Non-pigmented ciliary epithelial cell (primary cell): ENCODE results near the gene ABCC3.
"Not testable (repeated sequence)": the region's sequence is repeated elsewhere in the genome, so short reads cannot be mapped to it uniquely, and the experiment has no call there.

Experiments
- DNase-seq: peaks from one replicate; pipeline ENCODE4 v3.0.0-alpha.2; 2010; ENCODE audit warnings: low read depth

Gene ABCC3

DNA sequence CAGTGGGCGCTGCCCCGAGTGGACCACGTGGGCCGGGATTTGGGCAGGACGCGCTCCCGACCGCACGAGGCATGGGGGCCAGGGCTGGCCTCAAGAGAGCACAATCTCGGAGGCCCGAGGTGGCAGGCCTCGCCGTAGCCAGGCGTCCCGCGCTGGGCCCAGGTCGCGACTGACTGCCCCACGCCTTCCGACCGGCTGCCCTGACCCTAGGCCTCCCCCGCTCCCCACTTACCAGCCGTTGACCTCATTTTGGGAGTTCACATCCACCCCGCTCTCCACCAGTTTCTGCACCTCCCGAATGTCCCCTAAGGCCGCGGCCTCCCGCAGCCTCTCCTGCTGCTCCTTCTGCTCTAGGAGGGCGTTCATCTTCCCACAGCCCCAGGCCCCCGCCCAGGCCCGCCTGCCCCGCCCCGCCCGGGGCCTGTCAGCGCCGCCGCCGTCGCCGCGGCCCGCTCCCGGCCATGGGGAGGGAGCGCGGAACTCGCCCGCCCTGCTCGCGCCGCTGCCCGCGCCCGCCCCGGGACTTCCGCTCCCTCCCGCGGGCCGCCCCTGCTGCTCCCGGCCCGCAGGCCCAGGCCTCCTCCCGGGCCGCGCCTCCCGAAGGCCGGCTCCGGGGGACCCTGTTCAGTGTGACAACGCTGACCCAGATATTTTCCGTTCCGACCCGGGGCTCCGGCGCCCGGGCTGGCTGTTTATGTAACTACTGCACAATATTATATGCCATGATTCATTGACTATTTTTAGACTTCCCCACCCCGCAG is 72.8 kb downstream of the ABCC3 start, which contains the start of gene ANKRD40:
Gene ANKRD40, minus strand, starts transcription at position 626 of the 761 bp plus-strand sequence. Its CDS starts 260 bp downstream, at position 366.
- DNase-seq, result peak; percentile 63

GRCh38 chr17:50708050-50709000 is 73.6 kb downstream of the ABCC3 start:
- no peak for DNase-seq

DNA sequence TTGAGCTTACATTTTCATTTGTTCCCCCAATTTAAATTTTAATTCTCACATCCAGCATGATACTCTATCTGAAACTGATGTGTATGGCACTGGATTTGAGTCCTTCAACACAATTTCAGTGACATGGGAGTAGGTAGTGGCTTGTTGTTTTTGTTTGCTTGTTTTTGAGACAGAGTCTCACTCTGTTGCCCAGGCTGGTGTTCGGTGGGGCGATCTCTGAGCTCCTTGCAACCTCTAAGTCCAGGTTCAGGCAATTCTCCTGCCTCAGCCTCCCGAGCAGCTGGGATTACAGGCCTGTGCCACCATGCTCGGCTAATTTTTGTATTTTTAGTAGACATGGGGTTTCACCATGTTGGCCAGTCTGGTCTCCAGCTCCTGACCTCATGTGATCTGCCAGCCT is 74.4 kb downstream of the ABCC3 start:
- DNase-seq, result not testable (repeated sequence)

DNA sequence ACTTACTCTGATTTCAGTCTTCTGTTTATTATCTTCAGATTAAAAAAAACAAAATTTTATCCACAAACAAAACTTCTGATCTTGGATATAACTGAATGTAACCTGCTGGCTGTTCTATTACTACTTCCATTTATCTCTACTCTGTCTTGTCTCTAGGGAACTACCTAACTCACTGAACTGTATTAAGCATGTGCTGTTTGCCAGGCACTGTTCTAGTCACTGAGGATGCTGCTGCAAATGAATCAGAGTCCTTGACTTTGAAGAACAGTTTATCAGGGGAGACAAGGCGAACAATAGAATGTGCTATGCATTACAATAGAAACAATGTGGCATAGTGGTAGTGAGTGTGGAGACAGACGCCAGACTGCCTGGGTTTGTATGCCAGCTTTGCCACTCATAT is 75.3 kb downstream of the ABCC3 start:
- no peak for DNase-seq

DNA sequence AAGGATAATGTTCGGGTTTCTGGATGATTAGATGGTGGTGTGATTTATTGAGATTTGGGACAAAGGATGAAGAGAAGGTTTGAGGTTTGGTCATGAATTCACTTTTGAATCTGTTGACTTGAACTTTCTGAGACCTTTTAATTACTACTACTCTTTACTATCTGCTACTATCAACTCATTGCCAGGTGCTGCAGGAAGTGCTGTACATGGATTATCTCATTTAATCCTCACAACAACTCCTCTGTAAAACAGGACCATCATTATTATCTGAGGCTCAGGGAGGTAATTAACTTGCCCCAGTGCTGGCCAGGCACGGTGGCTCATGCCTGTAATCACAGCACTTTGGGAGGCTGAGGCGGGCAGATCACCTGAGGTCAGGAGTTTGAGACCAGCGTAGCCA is 76.0 kb downstream of the ABCC3 start:
- DNase-seq, result no peak

GRCh38 chr17:50712641-50713040 is 78.0 kb downstream of the ABCC3 start:
- DNase-seq, result no peak

DNA sequence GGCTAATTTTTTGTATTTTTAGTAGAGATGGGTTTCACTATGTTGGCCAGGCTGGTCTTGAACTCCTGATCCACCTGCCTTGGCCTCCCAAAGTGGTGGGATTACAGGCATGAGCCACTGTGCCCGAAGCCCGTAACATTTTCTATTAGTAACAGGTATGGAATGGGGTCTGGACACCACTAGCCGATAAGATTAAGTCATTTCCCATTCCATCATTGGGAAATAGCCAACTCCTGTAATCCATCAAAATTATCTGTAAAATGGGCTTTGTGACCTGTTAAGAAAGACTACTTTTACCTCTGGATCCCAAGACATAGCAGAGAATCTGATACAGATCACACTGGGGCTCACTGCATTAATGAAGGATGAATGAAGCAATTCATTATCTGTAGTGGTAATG is 80.8 kb downstream of the ABCC3 start:
- DNase-seq, result no peak

DNA sequence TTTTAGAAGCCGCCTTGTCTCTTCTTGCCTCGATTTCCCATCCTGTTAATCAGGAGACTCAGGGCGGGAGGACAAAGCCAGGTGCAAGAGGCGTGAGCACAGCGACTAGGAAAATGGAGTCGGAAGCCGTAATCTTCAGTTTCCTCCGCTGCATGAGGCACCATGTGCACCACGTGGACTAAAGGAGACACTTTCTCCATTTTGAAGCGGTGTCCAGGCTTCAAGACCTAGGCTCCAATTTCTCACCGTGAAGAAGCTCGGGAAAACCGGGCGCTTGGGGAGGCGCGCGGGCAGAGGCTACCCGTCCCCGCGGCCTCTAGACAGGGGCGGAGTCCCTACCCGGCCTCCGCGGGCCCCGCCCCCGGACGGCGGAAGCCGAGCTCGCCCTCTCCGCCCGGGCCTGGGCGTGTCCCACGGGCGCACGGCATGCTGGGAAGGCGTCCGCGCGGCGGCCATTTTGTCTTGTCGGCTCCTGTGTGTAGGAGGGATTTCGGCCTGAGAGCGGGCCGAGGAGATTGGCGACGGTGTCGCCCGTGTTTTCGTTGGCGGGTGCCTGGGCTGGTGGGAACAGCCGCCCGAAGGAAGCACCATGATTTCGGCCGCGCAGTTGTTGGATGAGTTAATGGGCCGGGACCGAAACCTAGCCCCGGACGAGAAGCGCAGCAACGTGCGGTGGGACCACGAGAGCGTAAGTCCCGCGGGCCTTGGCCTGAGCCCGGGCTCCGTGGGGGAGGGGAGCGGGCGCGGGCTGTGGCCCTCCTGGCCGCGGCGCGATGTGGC is 84.7 kb downstream of the ABCC3 start, which contains the start of gene LUC7L3:
Gene LUC7L3, plus strand, starts transcription at position 460 of the 780 bp plus-strand sequence. Its CDS starts 130 bp downstream, at position 590.
- peak; percentile 55 for DNase-seq

DNA sequence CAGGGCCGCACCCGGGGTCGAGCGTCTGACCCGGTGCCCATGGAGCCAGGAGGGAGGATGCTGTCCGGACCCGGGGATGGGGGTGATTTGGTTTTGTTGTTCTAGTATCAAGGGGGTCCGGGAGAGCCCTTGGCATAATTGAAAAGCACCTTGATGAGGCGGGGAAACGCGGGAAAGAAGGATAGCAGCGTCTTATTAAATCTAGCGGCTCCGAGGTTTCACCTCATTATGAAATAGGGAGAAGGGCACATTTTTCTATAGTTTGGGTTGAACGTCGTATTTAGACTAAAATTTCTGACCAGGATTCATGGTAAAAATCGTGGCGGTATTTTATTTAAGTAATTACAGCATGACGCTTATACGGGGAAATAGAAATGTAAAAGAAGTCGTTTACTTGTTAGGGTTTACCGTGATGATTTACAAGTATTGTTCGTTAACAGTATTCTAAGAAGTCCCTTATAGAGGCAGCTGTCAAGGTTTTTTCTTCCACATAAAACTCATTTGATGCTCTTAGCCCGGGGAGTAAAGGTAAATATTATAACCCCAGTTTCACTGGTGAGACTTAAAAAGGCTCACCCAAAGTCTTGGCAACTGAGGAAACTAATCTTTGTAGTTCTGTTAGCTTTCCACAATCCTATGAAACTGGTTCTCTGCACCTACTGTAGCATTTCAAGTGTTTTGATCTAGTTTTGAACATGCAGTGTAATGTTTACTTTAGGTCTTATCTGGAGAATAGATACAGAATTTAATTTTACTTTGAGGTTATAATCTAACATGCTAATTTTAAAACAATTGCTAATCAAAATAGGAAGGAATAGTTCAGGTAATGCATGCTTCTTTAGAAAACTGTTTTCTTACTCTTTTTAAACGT is 85.5 kb downstream of the ABCC3 start:
- DNase-seq, result no peak

DNA sequence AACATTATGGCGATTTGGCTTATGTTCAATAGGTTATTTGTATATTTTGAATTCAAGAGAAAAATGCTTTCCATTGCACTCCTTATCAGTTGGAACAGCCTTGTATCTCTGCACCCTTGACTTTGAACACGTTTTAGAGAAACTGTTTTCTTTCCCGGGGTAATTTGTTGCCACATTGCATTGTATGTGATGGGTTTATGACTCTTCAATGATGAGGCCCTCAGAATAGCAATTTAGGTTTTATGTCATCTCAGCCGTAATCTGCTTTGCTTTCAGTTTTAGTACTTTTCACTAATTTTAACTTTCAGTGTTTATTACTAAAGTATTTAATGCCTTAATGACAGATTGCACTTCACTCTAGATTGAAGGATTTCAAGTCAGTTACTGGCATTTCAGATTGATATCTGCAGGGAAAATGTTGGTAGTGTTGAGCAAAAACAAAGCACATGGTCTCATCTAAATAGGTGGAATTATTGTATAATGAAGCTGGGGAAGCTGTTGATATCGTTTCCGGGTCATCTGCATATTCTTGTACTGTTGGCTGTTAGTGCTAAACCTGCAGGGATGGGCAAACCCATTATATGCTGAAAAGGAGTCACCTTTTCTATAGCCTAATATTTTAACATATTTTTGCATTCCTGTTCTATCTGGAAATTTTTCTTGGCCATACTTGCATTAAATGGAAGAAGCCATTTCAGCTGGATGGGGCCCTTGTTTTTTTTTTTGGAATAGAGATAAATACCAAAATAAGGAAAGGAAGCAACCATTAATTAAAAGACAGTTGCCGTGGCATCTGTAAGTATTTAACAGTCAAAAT is 86.7 kb downstream of the ABCC3 start:
- no peak for DNase-seq

DNA sequence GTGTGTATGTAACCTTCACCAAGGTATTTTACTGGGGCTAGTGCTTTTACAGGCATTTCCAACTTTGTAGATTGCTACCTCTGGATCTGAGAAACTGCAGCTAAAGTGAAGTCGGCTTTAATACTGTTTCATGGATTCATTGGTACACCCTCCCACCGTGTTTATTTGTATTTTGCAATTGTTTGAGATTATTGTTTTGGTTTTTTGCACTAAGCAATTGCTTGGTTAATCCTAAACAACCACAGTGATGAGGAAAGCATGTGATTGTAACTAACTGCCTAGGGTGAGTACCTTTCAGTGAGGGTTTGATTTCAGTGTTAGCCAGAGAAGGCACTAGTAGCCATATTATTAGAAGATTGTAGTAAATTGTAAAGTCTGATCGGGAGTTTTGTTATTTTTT is 88.1 kb downstream of the ABCC3 start:
- DNase-seq, result no peak

DNA sequence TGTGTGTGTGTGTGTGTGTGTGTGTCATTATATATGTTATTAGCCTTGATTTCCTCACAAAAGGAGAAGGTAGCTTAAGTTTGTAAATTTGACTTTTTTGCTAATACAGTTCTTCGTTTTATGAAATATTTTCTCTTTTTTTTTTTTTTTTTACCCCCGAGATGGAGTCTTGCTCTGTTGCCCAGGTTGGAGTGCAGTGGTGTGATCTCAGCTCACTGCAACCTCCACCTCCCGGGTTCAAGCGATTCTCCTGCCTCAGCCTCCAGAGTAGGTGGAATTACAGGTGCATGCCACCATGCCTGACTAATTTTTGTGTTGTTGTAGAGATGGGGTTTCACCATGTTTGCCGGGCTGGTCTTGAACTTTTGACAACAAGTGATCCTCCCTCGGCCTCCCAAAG is 89.9 kb downstream of the ABCC3 start:
- not testable (repeated sequence) for DNase-seq

DNA sequence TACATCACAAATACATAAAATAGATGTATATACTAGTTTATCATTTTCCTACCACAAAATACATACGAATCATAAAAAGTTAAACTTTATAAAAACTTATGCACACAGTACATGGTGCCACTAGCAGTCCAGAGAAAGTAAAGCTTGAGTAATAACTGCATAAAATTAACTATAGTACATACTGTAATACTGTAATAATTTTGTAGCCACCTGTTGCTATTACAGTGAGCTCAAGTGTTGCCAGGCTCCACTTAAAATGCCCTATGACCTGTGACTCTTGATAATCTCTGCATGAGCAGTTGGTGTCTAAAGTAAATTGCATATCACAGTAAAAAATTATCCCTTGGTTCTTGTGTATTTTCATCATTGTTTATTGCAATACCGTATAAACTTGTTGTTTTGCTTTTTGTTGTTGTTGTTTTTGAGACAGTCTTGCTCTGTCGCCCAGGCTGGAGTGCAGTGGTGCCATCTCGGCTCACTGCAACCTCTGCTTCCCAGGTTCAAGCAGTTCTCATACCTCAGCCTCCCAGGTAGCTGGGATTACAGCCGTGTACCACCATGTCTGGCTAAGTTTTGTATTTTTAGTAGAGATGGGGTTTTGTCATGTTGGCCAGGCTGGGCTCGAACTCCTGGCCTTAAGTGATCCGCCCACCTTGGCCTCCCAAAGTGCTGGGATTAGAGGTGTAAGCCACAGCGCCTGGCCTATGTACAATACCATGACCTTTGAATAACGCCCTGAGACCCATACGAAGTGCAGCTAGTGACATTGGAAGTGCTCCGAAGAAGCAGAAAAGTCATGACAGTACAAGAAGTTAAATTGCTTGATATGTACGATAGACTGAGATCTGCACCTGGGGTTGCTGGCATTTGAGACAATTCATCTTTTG is 91.3 kb downstream of the ABCC3 start:
- no peak for DNase-seq

DNA sequence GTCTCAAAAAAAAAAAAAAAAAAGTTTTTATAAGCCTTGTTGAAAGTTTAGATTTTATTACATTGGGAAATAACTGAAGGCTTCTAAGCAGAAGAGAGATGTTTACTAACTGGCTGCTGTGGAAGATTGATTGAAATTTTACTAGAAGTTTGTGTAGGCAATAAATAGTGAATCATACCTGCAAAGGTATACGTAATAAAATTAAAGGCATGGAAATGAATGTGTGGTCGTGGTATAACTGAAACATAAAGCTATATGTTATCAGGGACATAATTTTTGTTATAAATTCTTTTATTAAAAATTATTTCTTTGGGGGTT is 93.4 kb downstream of the ABCC3 start:
- no peak for DNase-seq

DNA sequence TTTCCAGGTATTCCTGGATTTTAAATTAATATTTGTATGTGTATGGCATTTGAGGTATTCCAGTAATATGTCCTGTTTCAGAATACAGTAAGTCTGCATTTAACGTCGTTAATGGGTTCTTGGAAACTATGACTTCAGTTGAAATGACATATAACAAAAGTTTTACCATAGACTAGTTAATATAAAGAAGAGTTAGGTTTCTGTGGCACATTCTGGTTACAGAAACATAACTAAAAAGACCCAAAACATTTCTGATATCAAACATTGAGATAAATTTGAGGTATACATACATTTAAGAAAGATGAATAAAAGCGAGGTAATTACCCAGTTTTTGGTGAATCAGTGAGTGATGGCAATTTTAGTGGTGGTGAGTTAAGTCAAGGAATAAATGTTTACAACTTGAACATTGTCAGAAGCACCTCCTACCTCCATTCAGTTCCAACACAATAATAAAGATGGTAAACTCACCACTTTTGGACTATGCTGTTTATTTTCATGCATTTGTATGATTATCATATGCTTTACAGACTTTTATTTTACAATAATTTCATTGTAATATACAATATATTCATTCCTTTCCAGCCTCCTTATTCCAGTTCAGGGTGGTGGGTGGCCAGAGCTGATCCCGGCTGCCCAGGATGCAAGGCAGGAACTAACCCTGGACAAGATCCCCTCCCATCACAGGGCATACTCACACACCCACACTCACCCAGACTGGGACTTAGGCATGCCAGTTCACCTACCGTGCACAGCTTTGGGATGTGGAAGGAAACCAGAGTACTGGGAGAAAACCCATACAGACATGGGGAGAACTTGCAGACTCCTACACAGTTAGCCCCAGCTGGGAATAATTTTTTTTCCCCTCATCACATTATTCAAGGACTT is 94.4 kb downstream of the ABCC3 start:
- no peak for DNase-seq

- no peak for DNase-seq
Observed at GRCh38 chr17:50731575-50732460, 97.1 kb downstream of the ABCC3 start.

- no peak for DNase-seq
Observed at GRCh38 chr17:50735287-50735686, 100.6 kb downstream of the ABCC3 start.
